NCI-H524 treated with DMSO at 0.1 percent for 48 hours (cell line): ENCODE results near the gene PNP.
"Not testable (repeated sequence)": the region's sequence is repeated elsewhere in the genome, so short reads cannot be mapped to it uniquely, and the experiment has no call there.

Source experiments
- DNase-seq: peaks from one replicate; lab custom pipeline; 2025; lab: John Stamatoyannopoulos, UW

PNP gene

DNA sequence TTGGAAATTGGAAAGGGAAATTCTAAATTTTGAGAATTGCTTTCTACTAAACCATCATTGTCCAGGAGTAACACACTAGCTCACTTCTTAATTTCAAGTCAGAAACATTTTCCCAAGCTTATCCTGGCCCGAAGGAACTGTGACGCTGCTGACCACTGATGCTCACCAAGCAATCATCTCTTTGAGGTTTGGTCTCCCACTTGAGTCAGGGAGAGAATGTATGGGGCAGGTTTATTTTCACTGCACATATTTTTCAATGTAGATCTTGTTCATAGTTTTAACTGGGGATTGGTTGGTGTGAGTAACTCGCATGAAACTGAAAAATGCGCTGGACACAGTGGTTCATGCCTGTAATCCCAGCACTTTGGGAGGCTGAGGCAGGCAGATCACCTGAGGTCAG, 23.3 kb downstream of the PNP start:
- DNase-seq = no peak

DNA sequence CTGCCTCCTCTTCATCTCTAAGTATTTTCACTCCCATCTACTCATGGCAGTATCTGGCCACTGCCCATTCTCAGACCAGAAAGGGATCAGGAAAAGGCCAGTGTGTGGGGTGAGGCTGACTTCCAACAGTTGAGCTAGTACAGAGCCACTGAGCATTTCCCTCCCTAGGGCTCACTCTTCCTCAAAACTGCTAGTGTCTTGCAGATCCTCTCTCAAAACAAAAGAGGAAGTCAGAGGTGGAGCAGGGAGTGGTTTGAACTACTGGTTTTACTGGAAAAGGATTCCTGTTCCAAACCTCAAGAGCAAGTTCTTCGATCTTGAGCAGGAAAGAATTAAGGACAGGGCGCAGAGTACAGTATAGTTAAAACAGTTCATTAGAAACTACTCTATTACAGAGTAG, 24.4 kb downstream of the PNP start:
- DNase-seq = no peak

DNA sequence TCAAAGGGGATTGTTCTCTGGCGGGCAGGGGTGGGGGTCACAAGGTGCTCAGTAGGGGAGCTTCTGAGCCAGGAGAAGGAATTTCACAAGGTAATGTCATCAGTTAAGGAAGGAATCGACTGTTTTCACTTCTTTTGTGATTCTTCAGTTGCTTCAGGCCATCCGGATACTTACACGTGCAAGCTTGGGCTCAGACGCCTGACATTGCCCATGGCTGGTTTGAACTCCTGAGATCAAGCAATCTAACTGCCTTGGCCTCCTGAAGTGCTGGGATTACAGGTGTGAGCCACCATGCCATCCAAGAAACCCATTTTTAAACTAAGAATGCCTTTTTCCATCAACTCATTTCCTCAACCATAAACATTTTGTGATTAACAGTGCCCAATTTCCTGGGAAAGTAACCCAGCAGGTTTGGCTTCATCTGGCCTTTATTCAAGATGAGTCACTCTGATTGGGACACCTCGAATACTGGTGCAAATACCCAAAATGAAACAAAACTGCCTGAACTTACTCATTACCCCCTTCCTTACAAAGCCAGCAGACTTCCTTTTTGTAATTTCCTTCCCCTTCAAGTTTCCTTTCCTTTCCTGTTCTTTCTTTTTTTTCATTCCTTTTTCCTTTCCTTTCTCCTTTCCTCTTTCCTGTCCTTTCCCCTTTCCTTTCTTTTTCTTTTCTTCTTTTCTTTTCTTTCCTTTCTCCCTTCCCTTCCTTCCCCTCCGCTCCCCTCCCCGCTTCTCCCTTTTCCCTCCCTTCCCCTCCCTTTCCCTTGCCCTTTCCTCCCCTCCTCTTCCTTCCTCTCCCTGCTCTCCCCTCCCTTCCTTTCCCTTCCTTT, 25.9 kb downstream of the PNP start:
- DNase-seq = no peak

DNA sequence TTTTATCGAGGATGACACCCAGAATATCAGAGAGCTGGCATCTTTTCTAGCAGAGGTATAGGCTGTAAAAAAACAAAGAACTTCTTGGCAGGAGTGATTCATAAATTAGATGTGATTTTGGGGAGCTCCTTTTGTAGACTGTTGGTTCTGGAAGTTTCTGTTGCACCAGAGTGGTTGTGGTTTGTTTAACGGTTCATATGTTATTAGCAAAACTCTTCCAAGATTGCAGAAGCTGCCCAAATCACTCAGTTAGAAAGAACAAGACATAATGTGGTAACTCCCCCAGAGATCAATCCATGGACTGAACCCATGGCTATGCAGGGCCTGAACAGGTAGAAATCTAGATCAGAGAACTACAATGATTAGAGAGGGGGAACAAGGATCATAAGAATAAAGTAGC, 29.4 kb downstream of the PNP start:
- DNase-seq = no peak

DNA sequence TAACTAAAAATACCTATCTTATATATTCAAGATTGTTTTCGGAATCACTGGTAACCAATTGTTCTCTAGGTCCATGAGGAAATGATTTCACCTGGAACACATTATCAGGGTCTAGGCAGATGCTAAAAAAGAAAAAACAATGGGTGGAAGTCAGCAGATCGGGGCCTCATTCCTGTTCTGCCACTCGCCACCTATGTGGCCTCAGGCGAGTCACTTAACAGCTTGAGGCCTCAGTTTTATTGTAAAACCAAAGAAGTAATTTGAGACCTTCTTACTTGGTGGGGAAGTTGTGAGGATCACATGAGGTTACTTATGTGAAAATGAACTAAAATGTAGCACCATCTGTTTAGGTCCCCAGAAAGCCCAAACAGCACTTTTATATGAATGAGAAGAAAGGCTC, 29.9 kb downstream of the PNP start:
- DNase-seq = peak; percentile 70

DNA sequence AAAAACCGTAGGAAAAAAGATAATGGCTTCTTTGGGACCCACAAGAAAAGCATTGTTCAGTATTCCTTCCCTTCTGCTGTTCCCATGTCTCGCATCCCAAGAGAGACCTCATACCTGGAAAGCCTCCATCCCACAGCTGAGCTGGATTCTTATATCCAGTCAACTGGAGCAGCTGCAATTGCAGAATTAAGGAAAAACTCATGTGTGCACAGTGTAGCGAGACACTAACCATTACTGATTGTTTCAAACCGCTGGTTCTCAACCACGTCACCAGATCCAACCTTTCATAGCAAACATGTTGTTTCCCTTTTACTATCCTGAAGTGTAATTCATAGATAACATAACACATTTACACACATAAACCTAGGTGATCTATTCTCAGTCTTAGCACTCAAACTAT, 30.7 kb downstream of the PNP start:
- no peak for DNase-seq

DNA sequence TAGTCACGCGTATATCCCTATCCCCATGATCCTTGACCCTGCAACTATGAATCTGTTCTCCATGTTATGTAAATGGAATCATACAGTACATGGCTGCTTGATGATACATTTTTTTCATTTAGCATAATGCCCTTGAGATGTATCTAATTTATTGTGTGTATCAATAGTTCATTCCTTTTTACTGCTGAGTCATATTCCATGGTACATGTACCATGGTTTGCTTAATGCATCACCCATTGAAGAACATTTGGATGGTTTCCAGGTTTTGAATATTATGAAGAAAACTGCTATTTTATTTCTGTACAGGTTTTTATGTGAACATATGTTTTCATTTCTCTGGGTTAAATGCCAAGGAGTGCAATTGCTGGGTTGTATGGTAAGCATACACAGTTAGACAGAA, 32.1 kb downstream of the PNP start:
- DNase-seq = no peak

DNA sequence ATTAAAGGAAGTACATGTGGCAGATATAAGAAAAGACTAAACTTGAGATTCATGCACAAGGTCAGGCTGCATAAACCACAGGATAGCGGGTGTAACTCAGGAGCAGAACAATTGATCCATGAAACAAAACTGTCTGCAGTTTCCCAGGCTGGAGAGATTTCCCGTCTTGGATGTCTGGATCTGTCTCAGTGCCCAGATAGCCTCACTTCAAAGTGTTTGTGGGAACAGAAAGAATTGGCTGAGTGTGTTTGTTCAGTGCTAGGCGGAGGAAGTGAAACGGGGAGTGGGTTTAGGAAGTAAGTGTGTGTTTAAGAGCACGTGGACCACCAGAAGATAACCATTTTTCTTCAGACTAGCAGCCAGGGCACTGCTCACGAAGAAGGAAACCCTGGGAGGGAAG, 34.7 kb downstream of the PNP start:
- DNase-seq = no peak

DNA sequence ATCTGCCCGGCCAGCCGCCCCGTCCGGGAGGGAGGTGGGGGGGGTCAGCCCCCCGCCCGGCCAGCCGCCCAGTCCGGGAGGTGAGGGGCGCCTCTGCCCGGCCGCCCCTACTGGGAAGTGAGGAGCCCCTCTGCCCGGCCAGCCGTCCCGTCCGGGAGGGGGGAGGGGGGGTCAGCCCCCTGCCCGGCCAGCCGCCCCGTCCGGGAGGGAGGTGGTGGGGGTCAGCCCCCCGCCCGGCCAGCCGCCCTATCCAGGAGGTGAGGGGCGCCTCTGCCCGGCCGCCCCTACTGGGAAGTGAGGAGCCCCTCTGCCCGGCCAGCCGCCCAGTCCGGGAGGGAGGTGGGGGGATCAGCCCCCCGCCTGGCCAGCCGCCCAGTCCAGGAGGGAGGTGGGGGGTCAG, 37.1 kb downstream of the PNP start:
- DNase-seq = not testable (repeated sequence)

DNA sequence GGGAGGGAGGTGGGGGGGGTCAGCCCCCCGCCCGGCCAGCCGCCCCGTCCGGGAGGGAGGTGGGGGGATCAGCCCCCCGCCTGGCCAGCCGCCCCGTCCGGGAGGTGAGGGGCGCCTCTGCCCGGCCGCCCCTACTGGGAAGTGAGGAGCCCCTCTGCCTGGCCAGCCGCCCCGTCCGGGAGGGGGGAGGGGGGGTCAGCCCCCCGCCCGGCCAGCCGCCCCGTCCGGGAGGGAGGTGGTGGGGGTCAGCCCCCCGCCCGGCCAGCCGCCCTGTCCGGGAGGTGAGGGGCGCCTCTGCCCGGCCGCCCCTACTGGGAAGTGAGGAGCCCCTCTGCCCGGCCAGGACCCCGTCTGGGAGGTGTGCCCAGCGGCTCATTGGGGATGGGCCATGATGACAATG, 37.5 kb downstream of the PNP start:
- DNase-seq = not testable (repeated sequence)

DNA sequence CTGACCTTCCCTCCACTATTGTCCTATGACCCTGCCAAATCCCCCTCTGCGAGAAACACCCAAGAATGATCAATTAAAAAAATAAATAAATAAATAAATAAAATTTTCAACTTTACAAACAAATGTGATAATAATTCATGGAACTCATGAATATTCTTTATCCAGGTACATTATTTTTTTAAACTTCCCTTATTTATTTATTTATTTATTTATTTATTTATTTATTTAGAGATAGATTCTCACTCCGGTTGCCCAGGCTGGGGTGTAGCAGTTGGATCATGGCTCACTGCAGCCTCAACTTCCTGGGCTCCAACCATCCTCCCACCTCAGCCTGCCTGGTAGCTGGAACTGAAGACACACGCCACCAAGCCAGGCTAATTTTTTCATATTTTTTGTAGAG, 38.3 kb downstream of the PNP start:
- DNase-seq = not testable (repeated sequence)

DNA sequence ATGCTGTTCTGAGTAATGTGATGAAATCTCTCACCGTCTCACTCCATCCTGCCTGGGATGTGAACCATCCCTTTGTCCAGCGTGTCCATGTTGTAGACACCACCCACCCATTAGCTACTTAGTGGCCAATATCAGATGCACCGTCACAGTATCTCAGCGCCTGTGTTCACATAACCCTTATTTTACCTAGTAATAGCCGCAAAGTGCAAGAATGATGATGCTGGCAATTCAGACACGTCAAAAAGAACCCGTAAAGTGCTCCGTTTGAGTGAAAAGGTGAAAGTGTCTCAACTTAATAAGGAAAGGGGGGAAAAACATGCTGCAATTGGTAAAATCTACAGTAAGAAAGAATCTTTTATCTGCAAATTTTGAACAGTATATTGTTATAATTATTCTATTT, 39.2 kb downstream of the PNP start:
- DNase-seq = no peak

DNA sequence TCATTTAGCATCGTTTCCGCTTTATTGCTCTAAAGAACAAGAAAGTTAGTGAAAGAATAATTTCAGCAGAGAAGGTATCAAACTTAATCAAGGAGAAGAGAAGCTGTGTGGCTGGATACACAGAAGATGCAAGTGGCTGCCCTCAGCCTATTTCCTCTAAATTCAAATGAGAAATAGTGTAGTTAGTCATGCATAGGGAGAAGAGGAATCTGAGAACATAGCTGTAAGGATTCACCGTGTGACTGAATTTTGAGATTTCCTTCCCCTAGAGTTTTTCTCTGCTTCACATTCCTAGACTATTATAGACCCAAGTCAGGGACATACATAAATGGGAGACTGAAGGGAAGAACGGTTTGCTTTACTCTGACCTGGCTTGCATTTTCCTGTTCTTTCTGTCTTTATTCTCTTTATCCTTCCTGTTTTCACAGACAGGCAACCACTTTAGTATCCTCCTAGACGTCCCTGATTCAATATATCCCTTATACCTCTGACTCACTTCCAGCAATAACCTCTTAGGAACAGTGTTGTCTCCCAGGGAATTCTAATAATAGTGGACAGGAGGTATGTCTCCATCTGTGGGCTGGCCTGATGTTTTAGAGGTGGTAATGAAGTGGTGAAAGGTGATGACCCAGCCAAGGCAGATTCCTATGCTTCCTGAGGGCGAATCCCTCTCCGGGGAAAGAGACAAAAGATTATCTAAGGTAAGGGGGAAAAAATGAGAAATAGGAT, 43.1 kb downstream of the PNP start:
- DNase-seq = no peak

DNA sequence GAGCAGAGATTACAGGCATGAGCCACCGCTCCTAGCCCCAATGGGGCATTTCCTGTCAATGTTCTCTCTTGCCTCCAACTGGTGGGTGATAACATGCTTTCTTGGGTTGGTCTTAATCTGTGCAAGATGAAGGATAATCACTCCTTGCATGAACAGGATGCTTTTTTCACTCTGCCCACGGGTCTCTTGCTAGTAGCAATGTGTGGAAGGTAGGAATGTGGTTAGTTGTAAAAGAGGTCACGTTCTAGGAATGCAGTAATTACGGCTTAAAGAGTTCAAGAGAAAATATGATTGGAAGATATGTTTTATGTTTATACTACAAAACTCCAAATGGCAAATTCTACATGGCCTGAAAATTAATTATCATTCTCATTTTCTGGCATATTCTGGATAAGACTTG, 46.6 kb downstream of the PNP start:
- DNase-seq = no peak

DNA sequence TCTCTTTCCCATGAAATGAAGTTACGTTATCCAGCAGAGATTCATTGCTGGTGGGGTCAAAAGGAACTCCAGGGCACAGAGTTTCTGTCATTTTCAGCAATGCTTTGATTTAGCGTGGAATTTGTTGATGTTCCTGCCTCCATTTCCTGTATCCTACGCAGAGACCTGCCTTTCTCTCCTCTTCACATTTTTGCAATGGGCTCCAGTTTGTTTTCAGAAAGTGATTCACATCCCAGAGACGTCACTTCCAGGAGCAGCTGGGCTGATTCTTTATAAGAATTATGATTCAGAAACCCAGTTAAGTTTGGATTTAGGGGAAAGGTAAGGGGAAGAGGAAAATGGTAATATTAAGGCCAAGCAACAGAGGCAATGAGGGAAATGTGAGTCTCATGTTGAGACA, 47.7 kb downstream of the PNP start:
- DNase-seq = no peak

DNA sequence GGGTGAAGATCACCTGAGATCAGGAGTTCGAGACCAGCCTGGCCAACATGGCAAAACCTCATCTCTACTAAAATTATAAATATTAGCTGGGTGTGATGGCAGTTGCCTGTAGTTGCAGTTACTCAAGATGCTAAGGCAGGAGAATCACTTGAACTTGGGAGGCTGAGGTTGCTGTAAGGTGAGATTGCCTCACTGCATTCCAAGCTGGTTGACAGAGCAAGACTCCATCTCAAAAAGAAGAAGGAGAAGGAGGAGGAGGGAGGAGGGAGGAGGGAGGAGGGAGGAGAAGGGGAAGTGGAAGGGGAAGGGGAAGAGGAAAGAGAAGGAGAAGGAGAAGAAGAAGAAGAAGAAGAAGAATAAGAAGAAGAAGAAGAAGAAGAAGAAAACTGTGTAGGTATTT, 53.1 kb downstream of the PNP start:
- no peak for DNase-seq

DNA sequence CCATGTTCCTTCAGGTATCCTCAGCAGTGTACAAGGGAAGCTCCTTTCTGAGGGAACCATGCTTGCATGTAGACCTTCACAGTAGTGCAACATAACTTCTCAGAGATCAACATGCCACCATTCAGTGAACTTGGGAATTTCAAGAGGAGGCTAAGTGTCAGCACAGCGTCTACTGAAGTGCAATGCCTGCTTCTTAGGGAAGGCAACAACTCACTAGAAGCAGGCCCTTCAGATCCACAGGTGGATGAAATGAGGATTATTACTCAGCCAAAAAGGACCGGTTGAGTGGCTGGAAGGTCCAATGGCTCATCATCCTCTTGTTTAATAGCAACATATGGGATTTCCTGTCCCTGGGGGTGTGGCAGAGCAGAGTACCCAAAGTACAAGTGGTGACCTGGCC, 54.8 kb downstream of the PNP start:
- DNase-seq = no peak
